HG03175 (cell line): ENCODE measurements around the gene DCLK1.

Experiments
- ATAC-seq: cut with Tn5 transposase; IDR thresholded peaks from one replicate; pipeline ENCODE4 v1.9.1; 2021; ENCODE audit warnings: mild to moderate bottlenecking, moderate library complexity; ENCODE audit not compliant: unreplicated experiment

The DCLK1 gene

DNA sequence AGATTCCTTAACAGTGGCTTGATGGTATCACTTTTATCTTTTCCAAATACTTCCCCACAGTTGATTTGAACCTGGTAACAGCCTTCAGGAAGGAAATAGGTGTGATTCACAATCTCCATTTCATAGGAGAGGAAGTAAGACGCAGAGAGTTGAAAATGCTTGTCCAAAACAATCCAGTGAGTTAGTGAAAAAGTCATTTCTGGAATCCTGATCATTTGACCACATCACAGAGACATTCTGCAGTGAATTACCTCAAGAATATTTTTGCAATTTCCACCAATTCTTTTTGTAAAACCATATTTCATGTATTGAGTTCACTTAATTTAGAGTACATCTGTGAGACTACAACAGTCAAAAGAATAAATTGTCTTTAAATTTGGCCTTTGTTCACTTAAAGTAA is 292.8 kb downstream of the DCLK1 start:
- no peak for ATAC-seq

GRCh38 chr13:35836446-35836845 is 294.7 kb downstream of the DCLK1 start:
- ATAC-seq = no peak

DNA sequence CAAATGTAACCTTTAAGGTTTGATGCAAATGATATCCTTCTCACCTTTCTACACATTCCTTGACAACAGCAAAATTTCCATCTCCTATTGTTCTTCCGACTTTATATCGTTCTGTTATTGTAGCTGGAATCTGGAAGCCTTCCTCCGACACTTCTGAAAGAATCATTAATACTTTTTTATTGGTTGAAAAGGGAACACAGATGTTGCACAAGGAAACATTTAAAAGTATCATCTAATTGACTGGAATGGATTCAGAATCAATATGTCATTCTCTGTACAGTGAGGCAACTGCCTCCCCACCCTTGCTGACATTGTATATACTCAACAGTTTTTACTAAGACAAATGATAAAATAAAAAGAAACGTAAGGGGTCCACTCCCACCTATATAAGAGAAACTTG is 295.2 kb downstream of the DCLK1 start:
- ATAC-seq = no peak

DNA sequence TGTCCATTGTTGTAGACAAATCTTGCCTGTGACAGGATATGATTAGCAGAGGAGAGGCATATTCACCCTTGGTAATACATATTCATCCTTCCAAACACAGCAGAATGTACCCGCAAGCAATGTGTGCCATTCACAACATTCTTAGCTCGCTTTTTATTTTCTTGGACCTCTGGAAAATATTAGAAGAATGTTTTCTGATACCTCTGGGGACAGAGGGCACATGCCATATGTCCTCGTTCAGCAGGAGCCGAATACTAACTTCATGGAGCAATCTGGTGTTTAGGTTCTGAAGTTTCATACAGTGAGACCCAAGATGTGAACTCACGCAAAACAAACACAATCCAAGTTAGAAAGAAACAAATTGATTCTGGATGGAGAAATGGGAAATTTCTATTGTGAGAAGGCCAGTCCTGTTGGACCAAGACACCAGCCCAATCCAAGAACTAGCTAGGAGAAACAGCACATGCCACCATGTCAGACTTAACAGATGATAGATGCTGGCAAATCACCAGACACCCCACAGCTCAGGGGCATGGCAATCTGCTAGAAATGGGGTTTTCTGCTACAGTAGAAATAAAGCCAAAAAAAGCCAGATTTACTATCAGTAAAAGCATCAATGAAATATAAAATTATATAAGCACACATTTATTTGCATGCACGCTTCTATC is 297.4 kb downstream of the DCLK1 start:
- no peak for ATAC-seq

GRCh38 chr13:35833031-35833430 is 298.2 kb downstream of the DCLK1 start:
- ATAC-seq = no peak

- ATAC-seq = no peak
Measured at GRCh38 chr13:35832551-35832950, 298.6 kb downstream of the DCLK1 start.

- no peak for ATAC-seq
Measured at GRCh38 chr13:35830850-35831450, 300.2 kb downstream of the DCLK1 start.

GRCh38 chr13:35826626-35827254 is 304.4 kb downstream of the DCLK1 start:
- no peak for ATAC-seq

DNA sequence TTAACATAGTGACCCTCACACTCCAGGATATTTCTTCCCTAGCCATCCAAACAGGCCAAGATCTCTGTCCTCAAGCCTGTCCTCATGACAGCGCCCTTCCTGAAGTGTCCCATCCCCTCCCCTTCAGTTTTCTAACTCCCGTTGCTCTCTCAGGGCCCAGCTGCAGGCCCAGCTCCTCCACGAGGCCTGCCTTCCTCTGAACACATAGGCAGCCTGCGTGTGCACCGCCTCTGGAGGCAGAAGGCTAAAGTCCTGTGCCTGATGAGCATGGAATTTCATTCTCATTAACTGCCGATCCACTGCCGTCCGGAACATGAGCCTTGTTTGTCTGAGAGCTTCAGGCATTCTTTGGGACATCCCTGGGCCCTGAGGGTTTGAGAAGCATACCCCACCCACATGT is 306.4 kb downstream of the DCLK1 start:
- ATAC-seq = no peak

DNA sequence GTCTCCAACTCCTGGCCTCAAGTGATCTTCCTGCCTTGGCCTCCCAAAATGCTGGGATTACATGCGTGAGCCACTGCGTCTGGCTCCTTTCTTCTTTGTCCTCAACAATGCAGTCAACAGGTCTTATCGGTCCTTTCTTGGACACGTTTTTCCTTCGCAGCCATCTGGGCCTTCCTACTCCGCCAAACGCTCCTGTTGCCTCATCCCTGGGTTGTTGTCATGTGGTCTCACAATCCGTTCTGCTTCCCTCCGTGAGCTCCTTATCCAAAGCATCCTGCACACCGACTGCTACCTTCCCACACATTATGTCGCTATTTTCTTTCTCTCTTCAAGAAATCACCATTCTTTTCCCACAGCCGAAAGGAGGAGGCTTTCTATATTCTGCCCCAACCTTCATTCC is 306.8 kb downstream of the DCLK1 start:
- ATAC-seq = no peak

DNA sequence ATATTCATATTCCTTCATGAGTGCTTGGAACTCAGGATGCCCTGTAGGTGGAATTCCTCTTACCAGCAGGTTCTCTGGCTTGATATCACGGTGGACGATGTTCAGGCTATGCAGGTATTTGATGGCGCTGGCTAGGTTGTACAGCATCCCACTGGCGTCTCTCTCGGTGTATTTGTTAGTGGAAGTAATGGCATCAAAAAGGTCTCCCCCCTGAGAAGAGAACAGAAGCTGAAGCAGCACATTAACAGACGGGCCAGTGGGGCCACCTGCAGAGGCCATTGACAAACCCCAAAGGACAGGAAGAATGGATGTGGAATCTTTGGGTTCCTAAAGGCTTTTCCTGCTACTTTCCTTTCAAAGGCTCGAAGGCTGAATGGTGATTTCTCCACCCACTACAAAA is 308.5 kb downstream of the DCLK1 start:
- ATAC-seq = no peak

GRCh38 chr13:35818633-35819067 is 312.5 kb downstream of the DCLK1 start:
- no peak for ATAC-seq

DNA sequence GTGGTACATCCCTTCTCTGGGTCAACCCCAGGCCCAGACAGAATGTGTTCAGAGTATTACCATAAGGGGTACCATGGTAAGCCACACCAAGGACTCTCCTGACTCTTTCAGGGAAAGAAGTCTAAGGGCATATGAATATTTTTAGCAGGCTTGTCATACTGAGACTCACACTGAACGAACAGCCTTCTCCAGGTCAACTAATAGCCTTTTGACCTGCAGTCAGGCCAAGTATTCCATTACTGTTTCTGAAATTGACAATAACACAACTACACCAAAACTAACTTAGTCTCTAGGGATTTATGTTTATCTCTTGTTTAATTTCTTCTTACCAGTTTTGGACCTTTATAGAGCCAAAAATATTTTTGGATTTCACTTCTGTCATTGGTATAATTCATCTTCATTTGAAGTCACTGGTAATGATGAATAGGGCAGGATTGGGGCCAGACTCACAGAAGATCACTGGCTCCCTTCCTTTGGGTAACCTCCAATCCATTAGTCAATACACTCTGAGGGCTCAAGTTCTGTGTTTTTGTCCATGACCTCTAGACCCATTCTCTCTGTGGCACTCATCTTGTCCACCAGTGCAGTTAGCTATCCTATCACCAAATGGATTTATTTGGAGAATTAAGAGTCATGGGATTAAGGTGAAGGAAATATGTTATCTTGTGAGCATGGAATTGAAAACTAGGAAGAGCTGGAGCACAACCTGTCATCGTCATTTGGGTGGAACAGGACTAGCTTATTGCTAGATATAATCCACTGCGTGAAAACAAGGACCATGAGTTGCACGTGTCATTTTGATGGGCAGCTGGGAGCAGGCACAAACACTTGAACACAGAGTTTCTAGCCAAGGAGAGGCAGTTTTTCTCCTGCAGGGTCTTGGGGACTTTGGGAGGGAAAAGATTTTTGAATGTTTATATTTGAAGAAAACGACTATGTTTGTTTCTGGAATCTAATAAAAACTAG is 313.3 kb downstream of the DCLK1 start:
- no peak for ATAC-seq

GRCh38 chr13:35814605-35815011 is 316.6 kb downstream of the DCLK1 start:
- no peak for ATAC-seq

DNA sequence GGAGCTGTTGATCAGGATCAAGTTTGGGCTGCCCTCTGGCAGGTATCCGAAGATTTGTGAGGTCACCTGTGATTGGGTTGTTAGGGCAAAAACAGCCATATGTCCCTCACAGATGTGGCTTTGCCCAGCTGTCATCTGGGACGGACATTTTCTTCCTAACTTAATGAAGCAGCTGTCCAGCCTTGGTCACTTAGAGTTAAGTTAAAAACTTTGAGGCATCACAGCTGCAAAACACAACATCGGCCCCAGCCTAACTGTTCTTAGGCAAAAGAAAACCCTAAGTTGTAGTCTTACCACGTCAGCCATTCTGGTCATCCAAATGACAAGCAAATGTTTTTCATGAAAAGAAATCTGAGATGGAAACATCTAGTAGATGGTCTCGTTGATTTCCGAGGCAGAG is 318.4 kb downstream of the DCLK1 start:
- ATAC-seq = no peak

GRCh38 chr13:35810321-35810720 is 320.9 kb downstream of the DCLK1 start:
- no peak for ATAC-seq

GRCh38 chr13:35808846-35809245 is 322.3 kb downstream of the DCLK1 start:
- ATAC-seq = no peak

- ATAC-seq = no peak
Measured at GRCh38 chr13:35804901-35805300, 326.3 kb downstream of the DCLK1 start.

GRCh38 chr13:35797991-35798390 is 333.2 kb downstream of the DCLK1 start:
- ATAC-seq = no peak

DNA sequence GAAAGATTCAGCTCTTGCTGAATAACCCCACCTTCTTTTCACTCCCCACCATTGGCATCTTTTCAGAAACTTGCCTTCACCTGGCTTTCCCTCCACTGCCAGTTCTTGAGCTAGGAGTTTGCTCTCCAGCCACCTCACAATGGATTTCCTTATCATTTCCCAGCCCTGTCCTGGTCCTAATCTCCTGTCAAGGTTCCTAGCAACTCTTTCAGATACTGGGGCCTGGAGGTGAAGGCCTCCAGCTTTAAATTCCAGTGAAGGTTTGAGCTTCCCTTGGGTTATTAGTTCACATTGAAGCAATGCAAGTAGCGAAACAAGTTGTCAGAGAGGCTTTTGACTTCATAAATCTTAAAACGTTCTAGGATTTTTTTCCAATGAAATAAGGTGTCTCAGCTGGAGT is 333.9 kb downstream of the DCLK1 start:
- ATAC-seq = no peak

GRCh38 chr13:35796623-35797022 is 334.6 kb downstream of the DCLK1 start:
- no peak for ATAC-seq
